ENCODE measurements around the gene DNAJC17.

GRCh38 chr15:40747685-40748631, 59.3 kb downstream of the DNAJC17 start:
- TF ChIP-seq POLR2AphosphoS5 (IDR thresholded peaks at IDR 0.05): no peak
- no peak for TF ChIP-seq POLR2A (IDR thresholded peaks at IDR 0.05)
- no peak for TF ChIP-seq CTCF (IDR thresholded peaks at IDR 0.05)

Measured in gastroesophageal sphincter (tissue), 3 donors.